SK-N-SH (cell line): ENCODE measurements around the gene CC2D1B.

ENCODE experiments used
- CTCF ChIP-seq: fragments of 200-600 bp; sonication (generic); IDR thresholded peaks from 2 replicates; pipeline ENCODE4 v1.6.1; 2017; ENCODE audit warnings: antibody characterized with exemption, mild to moderate bottlenecking, moderate library complexity
- EP300 ChIP-seq, 2 experiments: IDR thresholded peaks; 2 replicates each; pipeline versions ENCODE4 v1.4.0 to v1.6.1; 2012; ENCODE audit warnings: borderline replicate concordance in 1 of 2, low read depth in 1 of 2, low read length in 1 of 2
- MAX ChIP-seq: IDR thresholded peaks from 2 replicates; pipeline ENCODE4 v1.4.0; 2012; ENCODE audit warnings: low read depth
- NRF1 ChIP-seq: IDR thresholded peaks from 2 replicates; pipeline ENCODE4 v1.6.1; 2012; ENCODE audit warnings: low read depth, mild to moderate bottlenecking, low read length

GRCh38 chr1:52356818-52357355 is 9.1 kb downstream of the CC2D1B start:
- no peak for TF ChIP-seq EP300 (IDR thresholded peaks at IDR 0.05; ENCODE audit: borderline replicate concordance in 1 of 2, low read depth in 1 of 2, low read length in 1 of 2)
- TF ChIP-seq NRF1 = no peak
- TF ChIP-seq MAX = no peak
- TF ChIP-seq CTCF = no peak
